ENCODE results near the gene CMTR1.
A peak's percentile ranks its signal among the peaks of the same experiment; 100 is the strongest.

The CMTR1 gene

GRCh38 chr6:37480118-37480736 lies 47.2 kb downstream of the CMTR1 start:
- no peaks in the 10 kb centered on the region for H3K4me1 ChIP-seq (ENCODE audit: insufficient read depth, poor library complexity, severe bottlenecking)
- H3K27me3 ChIP-seq (ENCODE audit: insufficient read depth, poor library complexity, severe bottlenecking): no peaks in the 10 kb centered on the region
- H3K9me3 ChIP-seq (ENCODE audit: severe bottlenecking): no peaks in the 10 kb centered on the region
- DNase-seq (ENCODE audit: low spot score) (peak; percentile 28), ATAC-seq (ENCODE audit: low read depth) (no peak; the same call in 2 of the 3 replicates)
- H3K4me3 ChIP-seq (ENCODE audit: severe bottlenecking): no peak overlapping the region
- no peak for TF ChIP-seq CTCF (IDR thresholded peaks at IDR 0.05; ENCODE audit: poor library complexity, severe bottlenecking)
- H3K27ac ChIP-seq (ENCODE audit: poor library complexity, severe bottlenecking): no peak overlapping the region
- peaks cover 43% of the 10 kb centered on the region for H3K36me3 ChIP-seq (ENCODE audit: low read depth)

DNA sequence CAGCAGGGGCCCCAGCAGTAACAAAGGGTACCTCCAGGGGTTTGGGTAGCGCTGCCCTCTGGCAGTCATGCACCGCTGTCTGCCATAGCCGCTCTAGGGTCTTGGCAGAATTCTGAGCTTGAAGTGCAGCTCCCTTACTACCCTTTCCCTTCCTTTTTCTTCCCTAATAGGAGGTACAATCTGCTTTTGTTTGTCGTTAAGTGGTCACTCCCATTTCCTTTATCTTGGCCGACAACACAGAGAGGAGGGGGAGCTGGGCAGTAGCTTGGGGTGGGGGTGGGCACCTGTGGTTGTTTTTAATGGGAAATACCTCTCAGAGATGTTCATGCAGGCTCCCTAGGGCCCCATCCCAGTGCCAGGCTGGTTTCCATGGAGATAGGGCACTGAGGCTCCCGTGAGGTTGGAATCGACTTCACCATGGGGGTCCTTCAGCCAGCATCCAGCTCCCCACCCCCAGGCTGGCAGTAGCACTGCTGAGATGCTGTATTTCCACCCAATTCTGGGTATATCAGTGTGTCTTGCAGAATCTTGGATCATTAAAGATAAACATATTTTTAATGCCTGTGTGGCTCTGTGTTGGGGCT lies 48.0 kb downstream of the CMTR1 start:
- DNase-seq (ENCODE audit: low spot score): no peak
- no peak overlapping the region for H3K27ac ChIP-seq (ENCODE audit: poor library complexity, severe bottlenecking)
- no peak for TF ChIP-seq CTCF (IDR thresholded peaks at IDR 0.05; ENCODE audit: poor library complexity, severe bottlenecking)
- no peaks in the 10 kb centered on the region for H3K9me3 ChIP-seq (ENCODE audit: severe bottlenecking)
- no peaks in the 10 kb centered on the region for H3K4me1 ChIP-seq (ENCODE audit: insufficient read depth, poor library complexity, severe bottlenecking)
- peaks cover 38% of the 10 kb centered on the region for H3K36me3 ChIP-seq (ENCODE audit: low read depth)
- ATAC-seq (ENCODE audit: low read depth): no peak
- H3K27me3 ChIP-seq (ENCODE audit: insufficient read depth, poor library complexity, severe bottlenecking): no peaks in the 10 kb centered on the region
- no peak overlapping the region for H3K4me3 ChIP-seq (ENCODE audit: severe bottlenecking)

- TF ChIP-seq CTCF (IDR thresholded peaks at IDR 0.05; ENCODE audit: poor library complexity, severe bottlenecking): no peak
- no peak for ATAC-seq (ENCODE audit: low read depth)
- Histone ChIP-seq H3K36me3 (ENCODE audit: low read depth) (peaks cover 33% of the 10 kb centered on the region), H3K4me1 (ENCODE audit: insufficient read depth, poor library complexity, severe bottlenecking) (no peaks in the 10 kb centered on the region), H3K27ac (ENCODE audit: poor library complexity, severe bottlenecking) (no peak overlapping the region), H3K4me3 (ENCODE audit: severe bottlenecking) (no peak overlapping the region), H3K9me3 (ENCODE audit: severe bottlenecking) (no peaks in the 10 kb centered on the region), H3K27me3 (ENCODE audit: insufficient read depth, poor library complexity, severe bottlenecking) (no peaks in the 10 kb centered on the region)
- DNase-seq (ENCODE audit: low spot score): peak; percentile 29
These were observed 48.9 kb downstream of the CMTR1 start for GRCh38 chr6:37481711-37482605.

- ATAC-seq (ENCODE audit: low read depth) (no peak), DNase-seq (ENCODE audit: low spot score) (peak; percentile 29)
- no peaks in the 10 kb centered on the region for H3K27me3 ChIP-seq (ENCODE audit: insufficient read depth, poor library complexity, severe bottlenecking)
- no peaks in the 10 kb centered on the region for H3K9me3 ChIP-seq (ENCODE audit: severe bottlenecking)
- H3K4me1 ChIP-seq (ENCODE audit: insufficient read depth, poor library complexity, severe bottlenecking): no peaks in the 10 kb centered on the region
- no peak for TF ChIP-seq CTCF (IDR thresholded peaks at IDR 0.05; ENCODE audit: poor library complexity, severe bottlenecking)
- H3K4me3 ChIP-seq (ENCODE audit: severe bottlenecking): no peak overlapping the region
- H3K27ac ChIP-seq (ENCODE audit: poor library complexity, severe bottlenecking): no peak overlapping the region
- H3K36me3 ChIP-seq (ENCODE audit: low read depth): peaks cover 33% of the 10 kb centered on the region
These were observed 49.7 kb downstream of the CMTR1 start for GRCh38 chr6:37482606-37483251.
